ENCODE measurements around the gene IL1RAPL1.

Gene IL1RAPL1

DNA sequence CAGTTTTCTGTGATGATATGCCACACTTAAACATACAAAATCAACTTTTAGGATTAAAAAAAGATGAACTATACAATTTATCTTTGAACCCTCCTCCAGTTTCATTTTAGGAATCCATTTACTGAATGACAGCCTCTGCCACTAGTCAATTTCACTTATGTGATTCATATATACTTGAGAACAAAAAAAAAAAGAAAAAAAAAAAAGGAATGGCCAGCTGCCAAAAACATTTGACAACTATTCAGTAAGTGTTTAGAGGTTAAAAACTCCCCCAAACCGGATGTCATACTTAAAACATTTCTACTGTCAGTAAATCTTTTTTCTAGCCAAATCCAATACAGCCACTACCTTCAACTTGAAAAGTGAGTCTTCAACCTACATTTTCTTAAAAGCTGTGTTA, 1361.4 kb downstream of the IL1RAPL1 start:
- no peak for DNase-seq (ENCODE audit: low read depth in 1 of 2, low spot score in 1 of 2)
- in situ Hi-C loops (cut with HindIII; ENCODE audit: low pct_unique_long_range_greater_than_20kb, low sequenced_read_pairs), result no loop called here
- no peak for TF ChIP-seq JUND (IDR thresholded peaks at IDR 0.05; ENCODE audit: low read depth)

DNA sequence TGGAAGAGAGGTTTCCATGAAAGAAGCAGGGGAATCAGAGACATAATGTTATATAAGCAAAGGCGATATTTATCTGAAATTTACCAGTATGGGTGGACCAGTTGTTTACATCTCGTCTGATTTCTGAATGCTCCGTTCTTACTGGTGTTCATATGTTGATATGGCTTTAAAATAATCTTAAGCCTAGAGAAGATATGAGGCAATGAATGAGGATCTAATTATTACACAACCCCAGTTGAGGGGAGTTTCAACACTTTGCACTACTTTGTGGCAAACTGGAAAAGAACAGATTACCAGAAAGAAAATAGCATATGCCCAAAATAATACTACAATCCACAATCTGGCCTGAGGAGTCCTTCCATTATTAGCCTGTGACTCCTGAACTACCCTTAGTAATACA, 1364.8 kb downstream of the IL1RAPL1 start:
- in situ Hi-C loops (cut with HindIII; ENCODE audit: low pct_unique_long_range_greater_than_20kb, low sequenced_read_pairs), result no loop called here
- TF ChIP-seq JUND (IDR thresholded peaks at IDR 0.05; ENCODE audit: low read depth), result no peak
- DNase-seq (ENCODE audit: low read depth in 1 of 2, low spot score in 1 of 2), result no peak

DNA sequence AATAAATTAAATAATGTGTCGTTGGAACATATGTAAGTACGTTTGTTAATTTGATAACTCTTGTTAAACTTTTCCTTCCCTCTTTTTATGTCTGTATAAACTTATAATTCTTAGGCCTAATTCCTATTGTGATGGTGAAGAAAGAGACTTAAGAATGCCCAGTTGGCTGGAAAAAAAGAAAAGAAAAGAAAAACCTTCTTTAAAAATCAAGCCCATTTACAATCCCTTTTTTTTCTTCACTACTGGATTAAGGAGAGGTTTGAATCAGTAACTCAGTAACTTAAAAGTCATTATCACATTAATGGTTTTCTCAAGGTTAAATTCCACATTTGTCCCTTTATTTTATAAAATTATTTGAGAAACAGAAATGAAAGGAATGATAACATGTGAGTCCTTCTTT, 1374.8 kb downstream of the IL1RAPL1 start:
- DNase-seq (ENCODE audit: low read depth in 1 of 2, low spot score in 1 of 2), result no peak
- in situ Hi-C loops (cut with HindIII; ENCODE audit: low pct_unique_long_range_greater_than_20kb, low sequenced_read_pairs), result no loop called here
- TF ChIP-seq JUND (IDR thresholded peaks at IDR 0.05; ENCODE audit: low read depth), result no peak

DNA sequence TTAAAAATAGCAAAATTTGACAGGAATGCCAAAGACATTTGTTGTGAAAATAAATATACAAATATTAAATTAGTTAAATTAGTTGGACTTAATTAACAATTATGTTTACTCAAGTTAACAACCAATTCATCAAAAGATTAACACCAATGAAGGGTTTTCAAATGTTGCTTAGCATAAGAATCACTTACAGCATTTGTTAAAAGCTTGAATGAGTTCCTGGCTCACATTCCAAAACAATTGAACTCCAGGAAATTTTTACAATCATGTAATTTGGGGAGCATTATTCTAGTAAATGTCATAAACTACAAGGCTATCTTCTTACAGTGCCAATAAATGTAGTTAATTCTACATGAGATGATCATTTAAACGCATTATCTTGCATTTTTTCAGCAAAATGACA, 1378.4 kb downstream of the IL1RAPL1 start:
- TF ChIP-seq JUND (IDR thresholded peaks at IDR 0.05; ENCODE audit: low read depth), result no peak
- DNase-seq (ENCODE audit: low read depth in 1 of 2, low spot score in 1 of 2), result no peak

DNA sequence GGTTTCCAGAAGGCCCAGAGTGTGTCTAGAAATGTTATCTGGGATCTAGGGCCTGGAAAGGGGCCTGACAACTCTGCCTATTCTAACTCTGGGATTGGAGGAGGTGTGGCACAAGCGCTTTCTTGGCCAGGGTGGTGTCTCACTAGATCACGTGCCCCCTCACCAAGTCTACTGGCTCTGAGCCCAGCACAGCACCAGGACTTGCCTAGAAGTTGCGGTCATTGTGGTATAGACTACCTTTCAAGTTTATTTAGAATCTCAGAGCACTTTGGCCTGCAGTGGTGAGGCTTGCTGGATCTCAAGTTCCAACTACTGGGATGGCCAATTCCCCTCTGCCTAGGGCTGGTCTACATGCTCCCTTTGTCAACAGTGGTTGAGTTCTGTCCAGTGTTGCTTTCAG, 1404.8 kb downstream of the IL1RAPL1 start:
- in situ Hi-C loops (cut with HindIII; ENCODE audit: low pct_unique_long_range_greater_than_20kb, low sequenced_read_pairs), result no loop called here
- DNase-seq (ENCODE audit: low read depth in 1 of 2, low spot score in 1 of 2), result no peak
- no peak for TF ChIP-seq JUND (IDR thresholded peaks at IDR 0.05; ENCODE audit: low read depth)

More for the DNA sequence above, 1378.4 kb downstream of the IL1RAPL1 start:
- in situ Hi-C loops (cut with HindIII; ENCODE audit: low pct_unique_long_range_greater_than_20kb, low sequenced_read_pairs), result no loop called here

DNA sequence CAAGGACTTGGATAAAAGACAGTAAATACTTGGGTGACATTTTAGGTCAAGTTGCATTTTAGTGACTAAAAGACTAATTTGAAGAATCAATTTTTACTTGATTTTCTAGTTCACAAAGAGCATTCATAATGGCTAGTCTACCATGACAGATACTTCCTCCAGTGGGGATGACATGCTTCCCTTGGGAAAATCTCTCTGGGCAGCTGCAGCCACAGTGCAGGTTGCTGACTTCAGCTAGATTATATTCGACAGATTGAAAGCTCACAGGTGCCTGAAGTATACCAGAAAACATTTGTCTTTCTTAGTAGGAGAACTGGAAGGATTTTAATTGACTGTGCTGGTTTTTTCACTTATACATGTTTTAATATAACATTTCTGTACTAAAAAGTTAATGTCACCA, 1418.6 kb downstream of the IL1RAPL1 start:
- in situ Hi-C loops (cut with HindIII; ENCODE audit: low pct_unique_long_range_greater_than_20kb, low sequenced_read_pairs), result no loop called here
- TF ChIP-seq JUND (IDR thresholded peaks at IDR 0.05; ENCODE audit: low read depth), result no peak
- no peak for DNase-seq (ENCODE audit: low read depth in 1 of 2, low spot score in 1 of 2)

All from T47D (cell line).